A673 (cell line): ENCODE data around the gene PNPLA5. TPM values are rescaled to one million over a fixed set of nuclear protein-coding genes. Genes with fewer than 3 reads are reported as not detected.
A peak's percentile ranks its signal among the peaks of the same experiment; 100 is the strongest.

Experiments
- BruUV-seq: library from RNA; stranded (reverse); fragments of 400-500 nt; replicated peaks from 2 replicates; lab custom pipeline; 2021; lab: Mats Ljungman, UMichigan
- CTCF ChIA-PET: fragments of 300-600 bp; sonication (Branson Sonifier 250); formaldehyde crosslinking; loops from one replicate; lab custom pipeline; 2022; ENCODE audit warnings: antibody characterized with exemption; lab: Charles Lee
- POLR2A ChIA-PET: fragments of 300-600 bp; sonication (Branson Sonifier 250); formaldehyde crosslinking; loops from one replicate; lab custom pipeline; 2022; ENCODE audit warnings: antibody characterized with exemption; ENCODE audit not compliant: low non-redundant PET; lab: Charles Lee
- DNase-seq: peaks from one replicate; pipeline ENCODE4 v3.0.0-alpha.2; 2015; ENCODE audit warnings: low spot score
- H3K27ac ChIP-seq: fragments of 200-600 bp; sonication (generic); 2 replicates; pipeline ENCODE4 v1.5.1; 2016; ENCODE audit warnings: mixed run types, low read depth, mild to moderate bottlenecking, mixed read lengths, antibody characterized with exemption, low read length; ENCODE audit not compliant: poor library complexity, severe bottlenecking
- H3K27me3 ChIP-seq: fragments of 200-600 bp; sonication (generic); replicated peaks from 2 replicates; pipeline ENCODE4 v1.6.1; 2017; ENCODE audit warnings: mixed run types, low read depth, mild to moderate bottlenecking, mixed read lengths, antibody characterized with exemption, low read length; ENCODE audit not compliant: insufficient read depth, poor library complexity
- H3K36me3 ChIP-seq: fragments of 200-600 bp; sonication (generic); 2 replicates; pipeline ENCODE4 v1.6.1; 2016; ENCODE audit warnings: mixed run types, mild to moderate bottlenecking, mixed read lengths, antibody characterized with exemption, low read length; ENCODE audit not compliant: insufficient read depth, poor library complexity, severe bottlenecking
- H3K4me1 ChIP-seq: fragments of 200-600 bp; sonication (generic); 2 replicates; pipeline ENCODE4 v1.6.1; 2017; ENCODE audit warnings: mixed run types, mild to moderate bottlenecking, mixed read lengths, antibody characterized with exemption, low read length; ENCODE audit not compliant: insufficient read depth, poor library complexity, severe bottlenecking
- H3K4me3 ChIP-seq: fragments of 200-600 bp; sonication (generic); 2 replicates; pipeline ENCODE4 v1.5.1; 2016; ENCODE audit warnings: low read depth, mixed run types, mild to moderate bottlenecking, mixed read lengths, low read length; ENCODE audit not compliant: poor library complexity, severe bottlenecking
- H3K9me3 ChIP-seq: fragments of 200-600 bp; sonication (generic); 2 replicates; pipeline ENCODE4 v1.6.1; 2016; ENCODE audit warnings: mixed run types, low read depth, mild to moderate bottlenecking, mixed read lengths, antibody characterized with exemption, low read length; ENCODE audit not compliant: poor library complexity, severe bottlenecking
- EZH2 ChIP-seq: fragments of 200-600 bp; sonication (generic); IDR thresholded peaks from 2 replicates; pipeline ENCODE4 v1.6.1; 2017; ENCODE audit warnings: borderline replicate concordance, low read depth, mild to moderate bottlenecking, mixed read lengths, antibody characterized with exemption, low read length; ENCODE audit not compliant: poor library complexity, severe bottlenecking
- intact Hi-C: fragments of 100-400 bp; cut with micrococcal nuclease; formaldehyde crosslinking; loops from one replicate; pipeline ENCODE4 v1.10.0; 2022; ENCODE audit not compliant: unreplicated experiment
- total RNA-seq: library from RNA; stranded (reverse); gene quantifications from 2 replicates; pipeline ENCODE4 v1.2.3, GENCODE V29; 2021
- TF ChIP-seq, protein P1 (sequence below): fragments of 300-800, 200-600 bp; sonication (generic); conservative IDR thresholded peaks from 2 replicates; pipeline ENCODE4 v1.5.1; 2017; ENCODE audit warnings: low read depth, mild to moderate bottlenecking, antibody characterized with exemption, low read length, moderate library complexity, mixed read lengths

Gene PNPLA5
- total RNA-seq, 1 experiment from 2014 or later, result not detected

- peaks cover 16% of the 10 kb centered on the region for H3K27me3 ChIP-seq
- DNase-seq, result no peak
- CTCF ChIA-PET, result interaction anchor here (0.6 to 1.6 kb wide), 6 partner anchors 13 to 680 kb away, joined by 3 to 27 read pairs (median 4); no protein-coding TSS in a partner anchor
- BruUV-seq, result no TSS peak
- H3K36me3 ChIP-seq, result no peaks in the 10 kb centered on the region
- H3K27ac ChIP-seq, result no peak overlapping the region
- intact Hi-C loops, result loop anchor here (5.0 kb wide), 1 partner anchor 63 kb away; no protein-coding TSS in a partner anchor
- no peaks in the 10 kb centered on the region for H3K9me3 ChIP-seq
- TF ChIP-seq, protein P1, sequence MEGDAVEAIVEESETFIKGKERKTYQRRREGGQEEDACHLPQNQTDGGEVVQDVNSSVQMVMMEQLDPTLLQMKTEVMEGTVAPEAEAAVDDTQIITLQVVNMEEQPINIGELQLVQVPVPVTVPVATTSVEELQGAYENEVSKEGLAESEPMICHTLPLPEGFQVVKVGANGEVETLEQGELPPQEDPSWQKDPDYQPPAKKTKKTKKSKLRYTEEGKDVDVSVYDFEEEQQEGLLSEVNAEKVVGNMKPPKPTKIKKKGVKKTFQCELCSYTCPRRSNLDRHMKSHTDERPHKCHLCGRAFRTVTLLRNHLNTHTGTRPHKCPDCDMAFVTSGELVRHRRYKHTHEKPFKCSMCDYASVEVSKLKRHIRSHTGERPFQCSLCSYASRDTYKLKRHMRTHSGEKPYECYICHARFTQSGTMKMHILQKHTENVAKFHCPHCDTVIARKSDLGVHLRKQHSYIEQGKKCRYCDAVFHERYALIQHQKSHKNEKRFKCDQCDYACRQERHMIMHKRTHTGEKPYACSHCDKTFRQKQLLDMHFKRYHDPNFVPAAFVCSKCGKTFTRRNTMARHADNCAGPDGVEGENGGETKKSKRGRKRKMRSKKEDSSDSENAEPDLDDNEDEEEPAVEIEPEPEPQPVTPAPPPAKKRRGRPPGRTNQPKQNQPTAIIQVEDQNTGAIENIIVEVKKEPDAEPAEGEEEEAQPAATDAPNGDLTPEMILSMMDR, result no peak
- no peak for TF ChIP-seq EZH2
- H3K4me3 ChIP-seq, result no peak overlapping the region
- POLR2A ChIA-PET, result no interaction called here
- no peaks in the 10 kb centered on the region for H3K4me1 ChIP-seq
Measured at GRCh38 chr22:43883719-43884415, 7.9 kb downstream of the PNPLA5 start.

DNA sequence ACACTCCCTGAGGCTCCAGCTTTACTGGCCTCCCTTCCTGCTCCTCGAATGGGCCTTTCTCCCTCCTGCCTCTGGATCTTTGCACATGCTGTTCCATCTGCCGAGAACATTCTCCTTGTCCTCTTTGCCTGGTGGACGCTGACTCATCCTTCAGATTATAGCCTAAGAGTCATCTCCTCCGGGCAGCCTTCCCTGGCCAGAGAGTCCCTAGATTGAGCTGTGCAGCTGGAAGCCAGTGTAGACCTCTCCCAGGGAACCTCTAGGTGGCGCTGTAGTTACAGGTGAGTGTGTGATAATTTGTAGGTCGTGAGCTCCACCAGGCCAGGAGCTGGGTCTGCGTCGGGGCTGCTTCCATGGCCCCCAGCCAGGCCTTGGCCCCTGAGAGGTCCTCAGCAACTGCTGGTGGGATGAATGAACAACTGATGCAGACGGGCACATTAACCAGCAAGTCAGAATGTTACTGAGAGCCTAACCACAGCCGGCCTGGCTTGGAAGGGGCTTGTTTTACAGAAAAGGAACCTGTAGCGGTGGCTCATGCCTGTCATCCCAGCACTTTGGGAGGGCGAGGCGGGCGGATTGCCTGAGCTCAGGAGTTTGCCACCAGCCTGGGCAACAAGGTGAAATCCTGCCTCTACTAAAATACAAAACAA is 8.7 kb downstream of the PNPLA5 start:
- Histone ChIP-seq H3K9me3 (no peaks in the 10 kb centered on the region), H3K4me1 (no peaks in the 10 kb centered on the region), H3K36me3 (no peaks in the 10 kb centered on the region), H3K27me3 (peaks cover 12% of the 10 kb centered on the region), H3K4me3 (no peak overlapping the region), H3K27ac (no peak overlapping the region)
- BruUV-seq, result no TSS peak
- DNase-seq, result peak; percentile 63
- ChIA-PET POLR2A (no interaction called here), CTCF (interaction anchor here (0.6 to 1.6 kb wide), 4 partner anchors 20 to 288 kb away, joined by 3 to 27 read pairs (median 4); no protein-coding TSS in a partner anchor)
- intact Hi-C loops, result loop anchor here (5.0 kb wide), 1 partner anchor 64 kb away; no protein-coding TSS in a partner anchor
- TF ChIP-seq, protein P1, result peak; percentile 89
- TF ChIP-seq EZH2, result no peak

DNA sequence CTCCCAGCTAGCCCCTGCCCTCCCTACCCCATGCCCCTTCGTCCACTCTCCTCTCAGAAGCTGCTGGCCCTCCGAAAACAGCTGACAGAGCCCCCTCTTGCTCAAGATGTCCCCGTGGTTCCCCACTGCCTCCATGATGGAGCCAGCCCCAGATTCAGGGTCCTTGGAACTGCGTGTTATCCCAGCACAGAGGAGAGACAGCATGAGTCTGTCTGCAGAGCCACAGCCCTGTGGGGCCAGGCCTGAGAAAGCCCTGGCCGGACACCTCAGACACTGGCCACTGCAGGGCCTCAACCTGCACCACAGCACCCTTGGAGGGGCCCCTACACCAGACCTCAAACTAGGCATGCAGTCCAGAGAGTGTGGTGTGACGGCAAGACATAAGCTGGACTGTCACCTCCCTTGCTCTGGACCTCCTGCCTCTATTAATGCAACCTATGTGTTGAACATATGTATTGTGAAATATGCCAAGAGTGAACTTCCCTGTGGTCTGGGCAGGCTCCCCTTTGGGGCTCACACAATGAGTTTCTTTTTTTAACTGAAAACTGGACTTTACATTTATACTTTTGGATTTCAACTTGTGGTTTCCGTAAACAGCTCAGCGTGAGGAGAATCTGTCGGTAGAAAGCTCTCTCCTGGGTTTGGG is 9.6 kb downstream of the PNPLA5 start:
- intact Hi-C loops, result loop anchor here (5.0 kb wide), 1 partner anchor 65 kb away; no protein-coding TSS in a partner anchor
- no TSS peak for BruUV-seq
- Histone ChIP-seq H3K4me1 (no peaks in the 10 kb centered on the region), H3K27me3 (peaks cover 12% of the 10 kb centered on the region), H3K4me3 (no peak overlapping the region), H3K36me3 (no peaks in the 10 kb centered on the region), H3K27ac (no peak overlapping the region), H3K9me3 (no peaks in the 10 kb centered on the region)
- CTCF ChIA-PET, result interaction anchor here (1.1 to 1.6 kb wide), 2 partner anchors 64 to 111 kb away, joined by 3 to 27 read pairs; no protein-coding TSS in a partner anchor
- TF ChIP-seq, protein P1, result no peak
- TF ChIP-seq EZH2, result no peak
- DNase-seq, result no peak
- POLR2A ChIA-PET, result no interaction called here
